Neural progenitor cell (in vitro differentiated cells): ENCODE measurements around the gene GOLGA6L26.
"Not testable (repeated sequence)": the region's sequence is repeated elsewhere in the genome, so short reads cannot be mapped to it uniquely, and the experiment has no call there.

Source experiments
- EZH2 ChIP-seq: fragments of 200-600 bp; sonication (generic); IDR thresholded peaks from 2 replicates; pipeline ENCODE4 v1.6.1; 2017; ENCODE audit warnings: antibody characterized with exemption, mild to moderate bottlenecking, moderate library complexity
- TF ChIP-seq, protein P1 (sequence below): fragments of 200-600 bp; sonication (generic); IDR thresholded peaks from 2 replicates; pipeline ENCODE4 v1.5.1; 2017; ENCODE audit warnings: antibody characterized with exemption, mild to moderate bottlenecking

DNA sequence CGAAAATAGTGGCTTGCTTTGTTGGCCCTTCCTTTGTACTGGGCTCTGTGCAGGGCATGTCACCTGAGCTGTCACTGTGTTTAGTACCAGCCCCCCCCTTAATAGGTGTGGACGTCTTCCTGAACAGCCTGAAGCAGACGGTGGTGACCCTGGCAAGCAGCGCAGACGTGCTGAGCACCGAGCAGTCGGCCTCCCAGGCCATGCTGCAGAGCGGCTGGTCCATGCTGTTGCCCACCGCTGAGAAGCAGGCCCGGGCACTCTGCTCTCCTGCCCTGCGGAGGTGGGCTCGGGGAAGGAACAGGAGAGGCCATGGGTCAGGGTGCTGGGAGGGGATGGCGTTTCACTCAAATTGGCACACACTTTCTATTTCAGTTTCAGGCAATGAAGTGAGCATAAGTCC is 22.8 kb downstream of the GOLGA6L26 start:
- TF ChIP-seq, protein P1, sequence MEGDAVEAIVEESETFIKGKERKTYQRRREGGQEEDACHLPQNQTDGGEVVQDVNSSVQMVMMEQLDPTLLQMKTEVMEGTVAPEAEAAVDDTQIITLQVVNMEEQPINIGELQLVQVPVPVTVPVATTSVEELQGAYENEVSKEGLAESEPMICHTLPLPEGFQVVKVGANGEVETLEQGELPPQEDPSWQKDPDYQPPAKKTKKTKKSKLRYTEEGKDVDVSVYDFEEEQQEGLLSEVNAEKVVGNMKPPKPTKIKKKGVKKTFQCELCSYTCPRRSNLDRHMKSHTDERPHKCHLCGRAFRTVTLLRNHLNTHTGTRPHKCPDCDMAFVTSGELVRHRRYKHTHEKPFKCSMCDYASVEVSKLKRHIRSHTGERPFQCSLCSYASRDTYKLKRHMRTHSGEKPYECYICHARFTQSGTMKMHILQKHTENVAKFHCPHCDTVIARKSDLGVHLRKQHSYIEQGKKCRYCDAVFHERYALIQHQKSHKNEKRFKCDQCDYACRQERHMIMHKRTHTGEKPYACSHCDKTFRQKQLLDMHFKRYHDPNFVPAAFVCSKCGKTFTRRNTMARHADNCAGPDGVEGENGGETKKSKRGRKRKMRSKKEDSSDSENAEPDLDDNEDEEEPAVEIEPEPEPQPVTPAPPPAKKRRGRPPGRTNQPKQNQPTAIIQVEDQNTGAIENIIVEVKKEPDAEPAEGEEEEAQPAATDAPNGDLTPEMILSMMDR: not testable (repeated sequence)
- TF ChIP-seq EZH2: not testable (repeated sequence)
